GM18868 (cell line): ENCODE results near the gene MAX.
"Not testable (repeated sequence)": the region's sequence is repeated elsewhere in the genome, so short reads cannot be mapped to it uniquely, and the experiment has no call there.

Experiments
- ATAC-seq: cut with Tn5 transposase; IDR thresholded peaks from one replicate; pipeline ENCODE4 v1.9.1; 2021; ENCODE audit warnings: mild to moderate bottlenecking, moderate library complexity; ENCODE audit not compliant: unreplicated experiment

MAX gene

DNA sequence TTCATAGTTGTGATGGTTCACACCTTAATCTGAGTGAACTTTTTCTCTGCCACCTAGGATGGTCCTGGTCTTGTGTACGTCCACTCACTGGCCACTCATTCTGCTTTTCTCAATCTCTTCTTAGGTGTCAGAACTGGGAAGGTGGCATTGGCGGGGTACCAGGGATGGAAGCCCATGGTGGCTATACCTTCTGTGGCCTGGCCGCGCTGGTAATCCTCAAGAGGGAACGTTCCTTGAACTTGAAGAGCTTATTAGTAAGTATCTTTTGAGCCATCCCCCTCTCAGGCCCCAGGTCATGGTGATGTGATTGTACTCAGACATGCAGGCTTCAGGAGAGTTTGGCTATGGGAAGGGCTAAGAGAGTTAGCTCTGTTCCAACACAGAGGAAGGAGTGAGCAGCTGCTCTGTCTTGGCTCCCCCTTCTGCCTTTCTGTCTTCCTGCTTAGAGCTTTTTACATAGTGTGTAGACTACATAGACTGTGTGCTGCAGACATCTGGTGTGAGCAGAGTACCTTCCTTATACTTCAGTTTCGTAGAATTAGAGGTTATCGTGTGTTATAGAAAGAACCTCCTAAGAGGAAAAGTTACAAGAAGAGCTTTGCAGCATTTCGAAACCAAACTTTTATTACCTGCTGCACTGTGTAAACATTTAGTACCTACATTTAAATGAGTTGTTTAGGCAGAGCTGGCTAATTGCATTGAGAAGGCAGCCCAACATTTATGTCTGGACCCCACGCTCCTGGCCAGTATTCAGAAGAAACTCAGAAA, 61.5 kb downstream of the MAX start:
- ATAC-seq: no peak

- ATAC-seq: no peak
These were observed 63.4 kb downstream of the MAX start for GRCh38 chr14:65038966-65039365.

DNA sequence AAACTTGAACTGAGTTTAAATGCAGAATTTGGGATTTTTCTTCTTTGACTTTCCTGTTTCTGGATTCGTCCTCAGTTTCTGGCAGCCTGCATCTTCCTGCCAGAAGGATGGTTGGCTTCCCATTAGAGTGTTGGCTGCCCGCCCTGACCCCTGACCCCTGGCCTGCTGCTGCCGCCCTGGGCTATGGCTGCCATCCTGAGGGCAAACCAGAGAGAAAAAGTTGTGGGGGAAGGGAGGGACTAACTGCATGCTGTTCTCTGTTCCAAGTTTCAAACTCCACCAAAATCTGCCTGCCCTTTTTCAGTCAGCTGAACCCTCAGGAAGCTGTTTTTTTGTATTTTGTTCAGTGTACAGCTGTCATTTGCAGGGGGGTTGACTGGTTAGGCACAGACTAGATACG, 67.3 kb downstream of the MAX start:
- no peak for ATAC-seq

GRCh38 chr14:65034021-65034420, 68.3 kb downstream of the MAX start:
- no peak for ATAC-seq

- no peak for ATAC-seq
These were observed 69.1 kb downstream of the MAX start for GRCh38 chr14:65033181-65033580.

- ATAC-seq: no peak
These were observed 70.0 kb downstream of the MAX start for GRCh38 chr14:65032319-65032718.

DNA sequence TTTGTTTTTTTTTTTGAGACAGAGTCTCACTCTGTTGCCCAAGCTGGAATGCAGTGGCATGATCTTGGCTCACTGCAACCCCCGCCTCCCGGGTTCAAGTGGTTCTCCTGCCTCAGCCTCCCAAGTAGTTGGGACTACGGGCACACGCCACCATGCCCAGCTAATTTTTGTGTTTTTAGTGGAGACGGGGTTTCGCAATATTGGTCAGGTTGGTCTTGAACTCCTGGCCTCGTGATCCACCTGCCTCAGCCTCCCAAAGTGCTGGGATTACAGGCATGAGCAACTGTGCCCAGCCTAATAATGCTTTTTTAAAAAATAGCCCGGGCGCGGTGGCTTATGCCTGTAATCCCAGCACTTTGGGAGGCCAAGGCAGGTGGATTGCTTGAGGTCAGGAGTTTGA, 71.0 kb downstream of the MAX start:
- ATAC-seq: not testable (repeated sequence)

- ATAC-seq: no peak
These were observed 73.4 kb downstream of the MAX start for GRCh38 chr14:65028937-65029336.

- no peak for ATAC-seq
These were observed 75.1 kb downstream of the MAX start for GRCh38 chr14:65027127-65027799.

- no peak for ATAC-seq
These were observed 75.8 kb downstream of the MAX start for GRCh38 chr14:65026526-65026925.

- no peak for ATAC-seq
These were observed 76.5 kb downstream of the MAX start for GRCh38 chr14:65025818-65026217.
